Gastrocnemius medialis (tissue), 4 donors: Measurements from ENCODE around the gene RPE65.

Experiments
- CTCF ChIP-seq, 5 experiments: fragments of 450-650 bp in 3 of 5; fragments of 200-600 bp in 2 of 5; sonication (generic) in 2 of 5; IDR thresholded peaks in 4 of 5; conservative IDR thresholded peaks in 1 of 5; 1 replicate in 4 of 5; 2 replicates in 1 of 5; pipeline ENCODE4 v1.5.1; 2016 to 2019; ENCODE audit warnings: antibody characterized with exemption in 5 of 5, mild to moderate bottlenecking in 3 of 5, moderate library complexity in 3 of 5
- POLR2A ChIP-seq, 2 donors: fragments of 450-650 bp; IDR thresholded peaks; one replicate each; pipeline ENCODE4 v1.6.1; 2017; ENCODE audit warnings: antibody characterized with exemption in 2 of 2, mild to moderate bottlenecking in 2 of 2, moderate library complexity in 2 of 2

- TF ChIP-seq POLR2A (IDR thresholded peaks at IDR 0.05) = no peak
- no peak for TF ChIP-seq CTCF (IDR thresholded peaks at IDR 0.05 in 4 of 5, conservative IDR thresholded peaks at IDR 0.05 in 1 of 5)
Observed at GRCh38 chr1:68431076-68431475, 18.7 kb downstream of the RPE65 start.
